GM20431 (cell line): ENCODE data around the gene SRSF12.

ENCODE experiments used
- in situ Hi-C: fragments of 300-500 bp; cut with MseI, MboI; formaldehyde crosslinking; loops from one replicate; pipeline ENCODE4 v1.15.0; 2020; ENCODE audit warnings: low sequenced_read_pairs; ENCODE audit not compliant: unreplicated experiment

The SRSF12 gene

GRCh38 chr6:89047473-89047872, 70.4 kb downstream of the SRSF12 start:
- in situ Hi-C loops = no loop called here
